Anterior cingulate cortex (tissue), 58 donors: ENCODE results near the gene UQCR11.

Experiments used
- DNase-seq, 58 donors: peaks; one replicate each; lab custom pipeline; 2025; lab: John Stamatoyannopoulos, UW

Gene UQCR11

DNA sequence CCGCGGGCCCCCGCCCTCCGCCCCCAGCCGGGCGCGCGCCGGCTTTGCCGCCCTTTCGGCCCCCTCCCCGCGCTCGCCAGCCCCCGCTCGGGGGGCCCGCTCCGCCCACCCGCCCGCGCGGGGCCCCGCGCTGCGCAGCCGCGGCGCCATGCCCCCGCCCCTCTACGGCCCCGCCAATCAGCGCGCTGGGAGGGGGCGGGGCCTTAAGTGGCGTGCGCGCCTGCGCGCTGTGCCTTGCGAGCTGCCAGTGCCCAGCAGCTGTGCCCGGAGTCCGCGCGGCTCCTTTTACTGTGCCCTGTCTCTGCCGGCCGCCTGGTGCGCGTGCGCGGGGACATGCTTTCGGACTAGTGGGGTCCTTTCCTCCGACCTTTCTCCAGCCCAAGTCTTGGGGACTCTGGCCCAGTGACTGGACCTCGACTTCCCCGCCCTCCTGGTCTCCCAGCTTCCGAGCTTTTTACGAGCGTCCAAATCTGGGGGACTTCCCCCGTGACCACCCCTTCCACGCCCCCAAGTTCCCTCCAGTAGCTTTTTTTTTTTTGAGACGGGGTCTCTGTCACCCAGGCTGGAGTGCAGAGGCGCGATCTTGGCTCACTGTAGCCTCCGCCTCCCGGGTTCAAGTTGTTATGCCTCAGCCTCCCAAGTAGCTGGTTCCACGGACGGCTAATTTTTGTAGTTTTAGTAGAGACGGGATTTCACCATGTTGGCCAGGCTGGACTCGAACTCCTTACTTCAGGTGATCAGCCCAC, 12.3 kb downstream of the UQCR11 start, which contains the start of gene MBD3:
TSS of gene MBD3 (minus strand) at position 111 of the 746 bp plus-strand sequence. CDS start 234 bp downstream, outside the sequence.
- peak; percentile 43 to 94 (median 87) for DNase-seq

DNA sequence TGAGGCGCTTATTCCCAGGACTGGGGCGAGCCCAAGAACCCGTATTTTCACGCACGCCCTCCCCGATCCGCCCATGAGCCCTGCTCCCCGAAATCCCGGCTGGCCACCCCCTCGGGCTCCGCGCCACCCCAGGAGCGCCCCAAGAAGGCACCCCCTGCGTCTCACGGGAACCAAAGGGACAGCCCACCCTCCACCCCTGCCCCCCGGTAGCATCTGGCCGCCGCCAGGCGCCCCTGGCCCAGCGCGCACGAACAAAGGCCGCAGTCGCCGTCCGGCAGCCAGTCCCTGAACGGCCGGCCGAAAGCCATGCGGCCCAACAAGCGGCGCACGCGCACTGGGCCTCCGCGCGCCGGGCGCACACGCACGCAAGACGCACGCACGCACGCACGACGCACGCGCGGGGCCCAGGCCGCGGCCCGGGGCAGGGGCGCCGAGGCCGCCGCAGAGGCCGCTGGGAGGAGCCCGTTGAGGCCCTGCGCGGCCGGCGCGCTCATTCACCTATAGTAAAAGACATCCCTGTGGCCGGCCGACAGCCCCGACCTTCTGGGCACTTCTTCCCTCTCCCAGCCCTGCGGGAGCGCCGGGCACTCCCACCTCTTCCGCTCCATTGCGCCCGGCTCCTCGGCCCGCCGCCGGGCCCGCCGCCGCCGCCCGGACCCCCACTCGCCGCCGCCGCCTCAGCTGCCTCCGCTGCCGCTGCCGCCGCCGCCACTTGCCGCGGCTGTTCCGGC, 13.1 kb downstream of the UQCR11 start:
- DNase-seq, result peak in 56 of 58 donors; percentile 12 to 87 (median 70)

DNA sequence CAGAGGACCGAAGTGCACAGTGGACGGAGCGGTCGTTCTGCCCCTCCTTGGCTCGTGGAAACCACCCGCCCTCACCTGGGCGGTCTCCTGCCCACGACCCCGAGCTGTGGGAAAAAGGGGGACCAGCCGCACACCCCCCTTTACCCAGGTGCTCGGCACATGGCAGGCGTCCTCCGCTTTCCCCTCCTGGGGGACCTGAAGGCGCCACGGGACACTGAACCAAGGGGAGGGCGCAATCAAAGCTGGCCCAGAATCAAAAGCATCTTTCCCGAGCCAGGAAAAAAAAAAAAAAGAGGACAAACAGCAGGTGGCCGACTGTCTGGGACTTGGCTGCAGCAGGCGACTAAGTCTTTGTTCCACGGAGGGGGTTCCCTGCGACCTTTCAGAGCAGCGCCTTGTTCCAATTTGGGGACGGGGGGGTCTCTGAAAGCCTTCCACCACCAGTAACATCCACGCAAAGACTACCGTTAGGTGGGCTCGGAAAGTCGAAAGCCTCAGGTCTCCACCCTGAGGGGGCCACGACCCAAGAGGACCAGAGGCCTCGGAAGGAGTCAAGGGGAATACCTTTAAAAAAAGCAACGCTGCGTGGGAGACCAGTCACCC, 13.7 kb downstream of the UQCR11 start:
- no peak for DNase-seq

DNA sequence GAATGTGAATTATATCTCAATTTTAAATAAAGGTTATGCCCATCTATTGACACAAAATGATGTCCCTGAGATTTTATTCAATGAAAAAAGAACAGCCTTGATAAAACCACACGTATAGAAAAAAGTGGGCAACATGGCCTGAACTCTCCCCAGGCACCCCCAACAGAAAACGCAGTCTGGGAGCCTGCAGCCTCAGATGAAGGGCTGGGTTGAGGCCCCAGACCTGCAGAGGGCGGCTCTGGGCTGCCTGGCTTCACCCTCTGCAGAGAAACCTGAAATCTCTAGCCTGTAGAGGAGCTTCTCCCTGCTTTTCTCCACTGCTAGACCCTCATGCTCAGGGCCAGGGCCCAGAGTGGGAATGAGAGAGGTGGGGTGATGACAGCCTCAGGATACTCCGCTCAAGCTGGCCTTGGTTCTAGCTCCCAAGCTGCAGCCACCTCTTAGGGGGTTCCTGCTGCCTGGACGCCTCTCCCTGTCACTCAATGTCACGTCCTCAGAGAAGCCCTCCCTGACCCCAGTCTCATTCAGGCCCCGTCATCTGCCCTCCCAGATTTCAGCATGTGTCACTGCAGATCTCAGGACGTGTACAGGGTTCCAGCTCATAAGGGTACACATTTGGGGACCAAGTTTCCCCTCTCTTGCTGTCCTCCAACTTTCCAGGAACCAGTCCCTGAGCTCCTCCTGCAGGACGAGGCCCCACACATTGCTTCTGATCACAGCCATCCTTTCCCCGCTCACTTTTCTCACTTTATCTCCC, 14.4 kb downstream of the UQCR11 start:
- no peak for DNase-seq

DNA sequence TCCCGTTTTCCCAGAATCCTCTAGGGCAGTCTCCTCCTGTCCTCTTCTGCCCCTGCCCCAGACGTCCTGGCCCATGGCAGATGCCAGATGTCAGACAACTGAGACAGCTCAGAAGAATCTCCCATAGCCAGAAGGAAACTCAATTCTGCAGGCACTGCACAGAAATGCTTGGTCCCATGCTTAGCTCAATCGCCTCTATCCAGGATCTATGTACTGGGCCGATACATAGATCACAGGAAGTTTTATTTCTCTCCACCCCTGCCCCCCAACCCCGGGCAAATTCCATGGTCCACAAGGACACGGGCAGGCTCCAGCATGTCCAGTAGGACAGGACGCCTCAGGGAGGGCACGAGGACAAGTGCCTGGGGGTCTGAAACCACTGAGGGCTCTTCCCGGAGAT, 17.4 kb downstream of the UQCR11 start:
- DNase-seq, result no peak

DNA sequence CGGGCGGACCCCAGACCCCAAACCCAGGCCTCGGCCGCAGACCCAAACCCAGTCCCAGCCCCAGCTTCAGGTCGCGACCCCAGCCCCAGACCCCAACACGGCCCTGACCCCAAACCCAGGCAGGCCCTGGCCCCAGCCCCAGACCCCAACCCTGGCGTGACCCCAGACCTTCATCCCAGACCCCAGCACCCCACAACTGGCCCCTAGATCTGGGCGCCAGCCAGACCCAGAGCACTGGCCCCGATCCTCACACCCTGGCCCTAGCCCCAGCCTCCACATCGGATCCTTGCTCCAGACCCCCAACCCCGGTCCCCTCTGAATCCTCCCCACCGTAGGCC, 20.1 kb downstream of the UQCR11 start:
- no peak for DNase-seq

DNA sequence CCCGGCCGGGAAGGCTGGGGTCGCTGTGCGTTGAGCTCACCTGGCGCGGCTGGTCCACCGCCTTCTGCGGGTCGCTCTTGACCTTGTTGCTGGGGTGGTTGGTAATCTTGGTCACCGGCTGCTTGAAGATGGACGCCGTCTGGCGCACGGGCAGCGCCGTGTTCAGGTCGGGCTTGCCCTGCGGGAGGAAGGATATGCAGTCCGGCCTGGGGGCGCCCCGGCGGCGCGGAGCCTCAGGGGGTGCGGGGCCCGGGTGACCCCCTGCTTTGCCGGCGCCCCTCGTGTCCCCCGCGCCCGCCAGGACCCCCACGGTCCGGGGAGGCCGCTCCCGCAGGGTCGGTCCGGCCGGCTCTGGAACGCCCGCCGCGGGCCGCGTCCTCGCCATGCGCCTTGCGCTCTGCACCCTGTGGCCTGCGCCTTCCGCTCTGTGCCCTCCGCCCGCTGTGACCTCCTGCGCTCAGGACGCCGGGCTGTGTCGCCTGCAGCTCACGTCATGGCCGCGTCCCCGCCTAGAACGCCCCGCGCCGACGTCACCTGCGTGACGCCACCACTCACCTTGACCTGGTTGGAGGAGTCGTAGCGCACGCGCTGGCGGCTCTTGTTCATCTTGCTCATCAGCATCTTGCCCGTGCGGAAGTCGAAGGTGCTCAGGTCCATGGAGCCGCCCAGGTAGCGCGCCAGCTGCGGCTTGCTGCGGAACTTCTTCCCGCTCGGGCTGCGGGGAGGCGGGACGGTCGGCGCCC, 20.6 kb downstream of the UQCR11 start:
- no peak for DNase-seq

DNA sequence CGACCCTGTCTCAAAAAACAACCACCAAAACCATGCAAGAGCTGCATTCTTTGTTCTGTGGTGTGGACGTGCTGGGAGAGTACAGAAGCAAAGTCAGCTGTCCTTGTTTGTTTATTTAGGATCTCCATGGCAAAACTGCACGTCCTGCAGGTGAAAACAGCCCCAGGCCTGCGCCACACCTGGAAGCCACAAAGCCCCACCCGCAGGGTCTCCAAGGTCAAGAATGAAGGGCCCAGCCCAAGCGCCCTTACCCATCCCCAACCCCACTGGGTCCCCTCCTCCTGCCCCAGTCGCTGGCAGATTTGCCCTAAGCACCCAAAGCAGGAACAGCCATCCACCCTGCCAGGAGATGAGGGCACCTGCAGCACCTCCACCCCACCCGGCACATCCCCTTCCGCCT, 23.1 kb downstream of the UQCR11 start:
- no peak for DNase-seq

DNA sequence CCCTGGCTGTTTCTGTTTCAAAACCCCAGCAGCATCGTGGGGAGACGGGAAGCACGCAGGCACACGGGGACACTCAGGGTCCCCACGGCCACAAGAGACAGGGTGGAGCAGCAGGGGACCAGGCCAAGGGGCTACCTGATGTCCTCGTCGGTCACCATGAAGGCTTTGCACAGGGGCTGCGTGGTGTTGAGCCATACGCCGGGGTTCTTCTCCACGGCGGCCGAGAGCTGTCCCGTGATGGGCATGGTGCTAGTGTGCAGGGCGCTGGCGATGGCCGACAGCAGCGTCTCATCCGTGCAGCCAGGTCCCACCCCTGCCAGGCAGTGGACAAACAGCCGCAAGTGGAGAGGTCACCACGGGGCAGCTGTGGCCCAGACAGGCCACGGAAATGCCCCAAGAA, 24.3 kb downstream of the UQCR11 start:
- DNase-seq, result no peak

DNA sequence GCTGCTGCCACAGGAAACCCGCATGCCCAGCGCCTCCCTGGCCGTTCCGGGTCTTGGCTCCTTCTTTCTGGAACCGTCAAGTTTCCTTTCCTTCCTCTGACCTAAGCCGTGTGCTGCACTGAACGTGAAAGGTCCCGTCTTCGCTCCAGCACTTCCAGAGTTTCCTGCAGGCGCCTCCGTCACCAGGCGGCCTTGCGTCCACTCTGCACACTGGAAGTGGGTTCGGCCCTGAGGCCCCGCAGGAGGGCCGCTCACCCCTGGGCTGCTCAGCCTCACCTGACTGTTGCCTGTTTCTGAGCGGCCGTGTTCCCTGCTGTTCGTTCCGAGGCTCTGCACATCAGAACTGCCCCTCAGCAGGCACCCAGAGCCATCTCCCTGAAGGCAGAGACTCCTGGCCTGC, 24.9 kb downstream of the UQCR11 start:
- DNase-seq, result no peak

DNA sequence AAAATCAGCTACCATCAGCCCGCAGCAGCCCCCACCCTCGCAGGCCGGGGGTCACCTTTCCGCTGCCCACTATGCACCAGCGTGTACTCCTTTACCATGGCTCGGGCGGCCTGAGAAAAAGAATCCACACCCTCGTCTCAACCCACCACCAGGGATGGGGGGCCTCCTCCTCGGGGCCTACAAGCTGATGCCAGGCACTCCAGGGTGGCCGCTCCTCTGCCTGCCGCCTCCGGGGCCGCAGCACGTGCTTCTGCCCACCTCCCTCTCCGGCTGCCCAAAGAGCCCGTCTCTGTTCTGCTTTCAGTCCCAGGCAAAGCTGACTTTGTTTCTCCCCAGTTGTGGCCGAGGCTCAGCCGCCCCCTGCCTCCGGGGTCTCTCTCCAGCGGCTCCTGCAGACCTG, 26.0 kb downstream of the UQCR11 start:
- DNase-seq, result no peak

DNA sequence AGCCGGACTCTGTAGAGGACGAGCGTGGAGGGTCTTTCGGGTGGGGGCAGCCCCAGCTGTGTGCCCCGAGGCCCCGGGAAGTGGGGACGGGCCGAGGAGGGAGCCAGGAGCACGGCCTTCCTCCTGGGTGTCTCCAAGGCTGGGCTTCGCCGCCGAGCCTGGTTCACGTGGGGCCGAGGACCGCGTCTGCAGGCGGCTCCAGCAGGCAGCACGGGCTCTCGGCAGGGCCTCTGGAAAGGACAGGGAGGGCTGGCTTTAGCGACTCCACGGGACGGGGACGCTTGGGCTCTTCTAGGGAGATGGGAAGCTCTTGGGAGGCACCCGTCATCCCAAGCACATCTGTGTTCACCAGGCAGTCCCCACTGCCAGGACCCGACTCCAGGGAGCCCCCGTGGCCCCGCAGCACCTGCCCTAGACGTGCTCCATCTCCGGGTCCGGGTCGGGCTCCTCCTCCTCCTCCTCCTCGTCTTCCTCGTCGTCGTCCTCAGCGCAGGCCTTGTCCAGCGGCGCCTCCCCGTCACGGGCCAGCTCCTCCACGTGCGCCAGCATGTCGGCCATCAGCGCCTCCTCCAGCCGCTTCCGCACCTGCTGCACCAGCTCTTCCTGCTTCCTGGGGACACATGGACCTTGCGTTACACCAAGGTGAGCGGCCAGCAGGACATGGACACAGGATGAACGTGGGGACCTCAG, 27.2 kb downstream of the UQCR11 start:
- DNase-seq, result no peak

DNA sequence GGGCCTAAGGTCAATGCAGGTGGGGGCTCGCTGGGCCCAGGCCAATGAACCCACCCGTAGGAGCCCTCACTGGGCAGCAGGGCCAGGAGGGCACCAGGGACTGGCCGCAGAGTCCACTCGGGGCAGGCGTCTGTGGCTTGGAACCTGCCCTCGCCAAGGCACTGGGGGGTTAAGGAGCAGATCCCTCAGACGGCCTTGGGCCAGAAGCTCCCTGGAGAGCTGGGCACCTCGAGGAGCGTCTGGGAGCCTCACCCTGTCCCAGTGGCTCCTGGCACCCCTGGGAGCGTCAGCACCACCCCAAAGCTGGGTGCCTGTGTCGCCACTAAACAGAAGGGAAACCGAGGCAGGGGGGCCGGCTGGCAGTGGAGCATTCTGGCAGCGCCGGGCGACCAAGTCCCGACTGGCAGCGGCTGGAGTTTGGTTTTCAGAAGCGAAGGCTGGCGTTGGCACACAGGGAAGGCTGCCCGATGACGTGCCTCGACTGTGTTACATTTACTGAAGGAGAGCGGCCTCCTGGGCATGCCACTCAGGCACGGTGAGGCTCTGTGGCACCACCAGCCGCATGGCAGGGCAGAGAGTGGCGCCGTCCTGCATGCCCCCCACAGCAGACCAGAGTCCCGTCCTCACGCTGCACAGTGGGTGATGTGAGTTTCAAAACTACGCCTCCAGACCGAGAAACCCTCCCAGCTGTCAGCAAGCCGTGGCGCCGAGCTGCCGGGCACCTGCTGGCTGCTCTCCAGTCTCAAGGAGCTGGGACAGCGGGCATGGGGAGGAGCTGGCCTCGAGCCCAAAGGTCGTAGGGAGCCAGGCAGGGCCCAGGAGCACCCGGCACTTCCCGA, 28.0 kb downstream of the UQCR11 start:
- no peak for DNase-seq

DNA sequence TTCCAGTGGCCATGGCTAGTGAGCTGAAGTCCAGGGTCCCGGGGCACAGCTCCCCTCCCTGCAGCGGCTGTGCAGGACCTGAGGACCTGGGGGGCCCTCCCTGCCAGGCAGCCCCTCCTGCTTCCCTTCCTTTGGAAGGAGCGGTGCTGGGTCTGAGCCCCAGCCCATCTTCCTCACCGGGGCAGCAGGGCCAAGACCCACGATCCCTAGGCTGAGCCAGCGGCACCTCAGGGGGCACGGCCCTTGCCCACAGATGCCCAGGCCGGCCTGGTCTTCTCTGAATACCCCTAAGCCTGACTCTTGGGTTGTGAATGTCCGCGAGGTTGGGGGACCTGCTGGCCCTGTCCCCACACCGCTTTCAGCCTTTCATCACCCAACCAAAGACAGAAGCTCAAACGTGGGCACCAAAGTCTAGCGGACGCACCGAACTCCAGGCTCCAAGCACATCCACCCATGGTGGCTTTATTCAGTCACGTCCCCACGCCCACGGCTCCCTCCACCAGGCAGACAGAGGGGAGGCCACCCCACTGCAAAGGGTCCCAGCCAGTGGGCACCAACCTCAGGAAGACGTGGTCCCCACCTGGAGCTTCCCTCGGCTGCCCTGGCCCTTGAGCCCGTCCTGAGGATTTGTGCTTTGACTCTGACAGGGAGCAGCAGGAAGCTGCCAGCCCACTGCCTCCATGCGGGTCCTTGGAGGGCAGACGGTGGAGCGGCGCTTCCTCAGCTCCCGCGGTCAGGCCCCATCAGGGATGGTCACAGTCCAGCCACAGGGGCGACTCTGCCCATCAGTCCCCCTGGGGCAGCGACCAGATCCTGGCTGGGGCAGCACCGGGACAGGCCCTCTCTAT, 28.8 kb downstream of the UQCR11 start:
- peak in 1 of 58 donors; percentile 0 for DNase-seq

DNA sequence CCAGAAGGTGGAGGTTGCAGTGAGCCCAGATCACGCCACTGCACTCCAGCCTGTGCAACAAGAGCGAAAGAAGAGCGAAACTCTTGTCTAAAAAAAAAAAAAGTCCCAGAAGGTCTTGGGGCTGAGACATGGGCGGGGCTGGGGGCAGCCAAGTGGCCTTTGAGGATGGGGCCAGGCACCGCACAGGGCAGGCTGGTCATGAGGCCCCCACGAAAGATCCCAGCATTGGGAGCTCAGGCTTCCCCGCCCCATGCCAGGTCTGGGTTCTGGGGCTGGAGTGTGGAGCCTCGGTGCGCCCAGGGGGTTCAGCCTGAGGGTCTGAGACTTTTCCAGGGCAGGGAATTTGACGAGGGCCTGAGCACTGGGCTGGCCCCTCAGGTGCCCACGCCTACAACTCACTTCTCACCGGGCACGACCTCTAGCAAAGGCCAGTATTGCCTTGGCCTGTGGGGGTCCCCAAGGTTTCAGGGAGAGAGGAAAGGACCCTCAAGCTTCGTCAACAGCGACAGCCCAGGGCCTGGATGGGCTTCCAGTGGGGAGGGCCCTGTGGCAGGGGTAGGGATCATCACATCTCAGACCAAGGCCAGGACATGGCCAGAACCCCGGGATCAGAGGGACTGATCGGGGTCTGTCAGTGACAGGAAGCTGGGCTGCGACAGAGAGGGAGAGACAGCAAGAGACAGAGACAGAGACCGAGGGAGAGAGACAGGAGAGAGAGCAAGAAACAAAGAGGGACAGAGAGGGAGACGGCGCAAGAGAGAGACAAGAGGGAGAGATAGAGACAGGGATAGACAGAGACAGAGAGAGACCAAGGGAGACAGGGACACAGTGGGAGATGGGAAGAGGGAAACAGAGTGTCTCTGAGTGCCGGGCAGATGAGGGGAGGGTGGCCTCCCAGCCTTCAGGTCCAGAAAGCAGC, 29.7 kb downstream of the UQCR11 start:
- no peak for DNase-seq

DNA sequence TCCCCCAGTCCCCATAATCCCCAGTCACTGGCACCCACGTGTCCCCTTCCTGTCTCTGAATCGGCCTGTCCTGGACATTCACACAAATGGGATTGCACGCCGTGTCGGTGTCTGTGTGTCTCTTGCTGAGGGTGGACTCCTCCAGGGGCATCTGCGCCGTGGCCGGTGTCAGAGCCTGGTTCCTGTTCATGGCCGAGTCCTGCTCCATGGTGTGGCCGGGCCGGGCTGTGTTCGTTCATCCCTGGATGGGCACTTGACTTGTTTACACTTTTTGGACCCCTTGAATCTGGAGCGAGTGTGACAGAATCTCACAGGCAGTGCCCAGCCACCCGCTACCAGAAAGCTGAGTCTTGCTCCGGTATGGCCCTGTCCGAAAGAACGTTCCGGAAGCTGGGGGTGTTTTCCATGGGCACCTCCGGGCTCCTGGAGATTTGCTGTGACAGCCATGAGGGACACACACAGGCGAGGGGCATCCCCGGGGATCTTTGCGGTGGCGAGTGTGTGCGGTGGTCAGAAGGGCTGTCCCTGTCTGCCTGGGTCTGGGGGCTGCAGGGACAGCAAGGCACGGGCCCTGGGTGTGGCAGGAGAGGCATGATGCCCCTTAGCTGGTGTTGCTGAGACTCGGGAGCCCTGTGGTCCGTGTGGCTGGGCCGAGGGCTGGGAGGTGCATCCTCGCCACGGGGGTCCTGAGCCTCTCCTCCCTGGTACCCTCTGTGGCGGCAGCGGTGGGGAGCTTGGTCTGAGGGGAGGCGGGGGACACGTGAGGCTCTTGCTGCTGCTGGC, 30.7 kb downstream of the UQCR11 start:
- no peak for DNase-seq
